GM19324 (cell line): ENCODE results near the gene SLC17A7.

Experiments used
- ATAC-seq: cut with Tn5 transposase; IDR thresholded peaks from one replicate; pipeline ENCODE4 v1.9.1; 2021; ENCODE audit warnings: mild to moderate bottlenecking, moderate library complexity; ENCODE audit not compliant: unreplicated experiment, low FRiP score

The SLC17A7 gene

DNA sequence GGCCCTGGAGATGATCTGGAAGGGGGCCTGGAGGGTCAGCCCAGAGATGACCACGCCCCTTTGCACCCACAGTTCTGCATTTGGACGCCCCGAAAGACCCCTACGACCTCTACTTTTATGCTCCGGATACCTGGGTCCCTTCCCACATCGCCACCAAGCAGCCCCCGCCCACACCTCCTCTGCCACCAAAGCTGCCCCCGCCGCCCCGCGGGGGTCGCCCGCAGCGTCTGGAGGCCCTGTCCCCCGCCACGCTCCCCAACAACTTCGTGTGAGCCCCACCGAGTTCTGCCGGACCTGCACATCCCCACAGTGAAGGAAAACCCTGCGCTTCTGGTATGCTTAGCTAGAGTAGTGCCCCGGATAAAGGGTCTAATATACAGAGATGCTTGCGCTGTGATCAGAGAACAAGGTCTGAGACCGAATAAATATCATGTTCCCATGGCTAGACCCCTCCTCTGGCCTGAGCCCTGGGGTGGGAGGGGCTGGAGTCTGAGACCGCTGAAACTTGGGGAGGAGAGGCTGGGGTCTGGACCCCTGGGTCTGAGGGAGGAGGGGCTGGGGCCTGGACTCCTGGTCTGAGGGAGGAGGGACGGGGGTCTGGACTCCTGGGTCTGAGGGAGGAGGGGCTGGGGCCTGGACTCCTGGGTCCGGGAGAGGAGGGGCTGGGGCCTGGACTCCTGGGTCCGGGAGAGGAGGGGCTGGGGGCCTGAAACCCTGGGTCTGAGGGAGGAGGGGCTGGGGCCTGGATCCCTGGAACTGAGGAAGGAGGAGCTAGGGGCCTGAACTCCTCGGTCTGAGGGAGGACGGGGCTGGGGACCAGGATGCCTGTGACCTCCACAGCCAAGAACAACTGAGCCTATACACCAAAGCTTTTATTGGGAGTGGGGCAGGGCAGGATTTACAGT, 12.5 kb downstream of the SLC17A7 start:
- no peak for ATAC-seq

DNA sequence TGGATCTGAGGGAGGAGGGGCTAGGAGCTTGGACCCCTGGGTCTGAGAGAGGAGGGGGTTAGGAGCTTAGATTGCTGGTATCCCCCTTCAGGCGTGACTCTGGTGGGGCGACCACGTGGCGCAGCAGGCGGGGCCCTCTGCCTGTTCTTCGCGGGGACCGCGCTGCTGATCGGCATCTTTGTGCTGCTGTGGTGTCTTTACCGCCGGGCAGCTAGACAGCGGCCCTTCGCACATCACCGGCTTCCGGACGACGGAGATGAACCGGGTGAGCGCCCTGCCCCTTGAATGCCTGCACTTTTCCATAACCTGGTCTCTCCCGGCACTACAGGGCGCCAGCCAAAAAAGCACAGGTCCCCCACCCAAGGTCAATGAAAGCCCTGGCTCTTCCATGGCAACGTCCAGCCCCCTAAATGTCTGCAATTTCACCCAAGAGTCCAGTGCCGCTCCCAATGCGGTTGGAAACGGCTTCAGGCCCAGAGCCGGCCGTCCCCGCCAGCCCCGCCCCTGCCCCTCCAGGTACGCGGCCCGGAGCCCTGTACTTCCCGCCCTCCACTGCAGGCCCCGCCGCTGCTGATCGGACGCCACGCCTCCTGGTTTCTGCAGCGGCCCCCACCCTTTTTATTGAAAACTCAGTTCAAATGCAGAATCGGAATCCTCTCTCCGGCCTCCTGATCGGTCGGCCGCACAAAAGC, 13.3 kb downstream of the SLC17A7 start:
- no peak for ATAC-seq

DNA sequence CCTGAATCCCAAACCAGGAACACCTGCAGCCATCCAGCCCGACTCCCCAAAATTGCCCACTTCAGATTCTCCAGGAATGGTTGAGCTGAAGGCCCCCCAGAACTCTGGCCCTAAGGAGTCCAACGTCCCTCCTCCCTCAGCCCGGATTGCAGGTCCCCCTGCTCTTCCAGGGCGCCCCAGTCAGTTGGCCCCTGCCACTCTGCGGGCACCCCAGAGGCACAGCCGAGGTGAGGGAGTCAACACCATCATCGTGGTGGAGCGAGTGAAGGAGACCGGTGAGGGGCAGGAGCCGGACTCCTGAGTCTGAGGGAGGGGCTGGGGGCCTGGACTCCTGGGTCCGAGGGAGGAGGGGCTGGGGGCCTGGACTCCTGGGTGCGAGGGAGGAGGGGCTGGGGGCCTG, 14.0 kb downstream of the SLC17A7 start:
- ATAC-seq: no peak

DNA sequence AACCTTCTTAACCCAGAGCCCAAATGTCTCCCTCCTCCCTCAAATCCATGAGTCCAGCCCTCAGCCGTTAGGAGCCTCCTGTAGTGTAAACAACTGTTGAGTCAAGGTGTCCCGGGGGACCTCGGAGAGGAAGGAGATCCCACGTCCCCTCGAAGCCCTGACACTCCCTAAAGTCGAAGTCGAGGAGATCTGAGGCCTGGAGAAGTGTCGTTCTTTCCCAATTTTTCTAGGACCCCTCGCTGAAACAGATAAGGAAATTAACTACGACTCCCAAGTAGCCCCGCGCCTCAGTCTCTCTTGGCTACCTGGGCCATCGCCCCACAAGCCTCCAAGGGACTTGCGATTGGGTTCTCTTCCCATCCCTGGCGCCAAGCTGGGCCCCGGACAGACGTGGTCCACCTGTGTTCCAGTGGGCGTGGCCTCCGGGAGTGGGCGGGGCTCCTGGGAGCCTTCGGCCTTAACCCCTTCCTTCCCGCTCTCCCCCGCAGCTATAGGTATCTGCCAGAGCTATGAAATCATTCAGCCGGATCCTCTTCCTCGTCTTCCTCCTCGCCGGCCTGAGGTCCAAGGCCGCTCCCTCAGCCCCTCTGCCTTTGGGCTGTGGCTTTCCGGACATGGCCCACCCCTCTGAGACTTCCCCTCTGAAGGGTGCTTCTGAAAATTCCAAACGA, 15.3 kb downstream of the SLC17A7 start:
- ATAC-seq: no peak

DNA sequence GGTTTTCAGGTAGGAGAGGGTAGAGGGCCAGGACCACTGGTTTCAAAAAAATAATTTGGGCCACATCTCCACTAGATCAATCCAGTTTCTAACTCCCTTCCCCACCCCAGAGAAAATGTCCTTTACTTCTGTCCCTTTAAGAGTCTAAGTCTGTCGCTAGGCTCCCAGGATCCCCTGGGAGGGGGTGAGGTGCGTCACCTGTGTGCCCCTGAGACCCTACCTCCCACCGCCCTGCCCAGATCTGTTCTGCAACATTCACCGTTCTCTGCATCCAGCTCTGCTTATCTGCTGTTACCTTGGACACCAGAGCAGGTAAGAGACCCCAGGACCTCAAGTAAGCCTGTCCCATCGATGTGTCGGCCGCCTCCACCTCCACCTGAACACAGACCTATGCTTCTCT, 16.1 kb downstream of the SLC17A7 start, which contains the start of gene GFY:
Gene GFY (plus strand): TSS at position 211 of the 400 bp plus-strand sequence. CDS start 1,043 bp downstream, outside the sequence.
- no peak for ATAC-seq

DNA sequence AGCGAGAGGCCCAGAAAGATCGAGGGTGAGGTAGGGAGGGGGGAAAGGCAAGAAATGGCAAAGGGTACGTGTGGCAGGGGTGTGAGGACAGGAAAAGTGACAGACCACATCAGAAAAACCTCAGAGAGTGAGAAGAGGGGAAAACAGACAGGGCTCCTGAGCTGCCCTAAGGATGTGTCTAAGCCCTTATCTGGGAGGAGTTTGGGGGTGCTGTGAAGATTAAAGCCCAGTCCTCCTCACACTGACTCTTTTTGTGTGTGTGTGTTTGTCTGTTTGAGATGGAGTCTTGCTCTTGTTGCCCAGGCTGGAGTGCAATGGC, 17.4 kb downstream of the SLC17A7 start:
- ATAC-seq: no peak

DNA sequence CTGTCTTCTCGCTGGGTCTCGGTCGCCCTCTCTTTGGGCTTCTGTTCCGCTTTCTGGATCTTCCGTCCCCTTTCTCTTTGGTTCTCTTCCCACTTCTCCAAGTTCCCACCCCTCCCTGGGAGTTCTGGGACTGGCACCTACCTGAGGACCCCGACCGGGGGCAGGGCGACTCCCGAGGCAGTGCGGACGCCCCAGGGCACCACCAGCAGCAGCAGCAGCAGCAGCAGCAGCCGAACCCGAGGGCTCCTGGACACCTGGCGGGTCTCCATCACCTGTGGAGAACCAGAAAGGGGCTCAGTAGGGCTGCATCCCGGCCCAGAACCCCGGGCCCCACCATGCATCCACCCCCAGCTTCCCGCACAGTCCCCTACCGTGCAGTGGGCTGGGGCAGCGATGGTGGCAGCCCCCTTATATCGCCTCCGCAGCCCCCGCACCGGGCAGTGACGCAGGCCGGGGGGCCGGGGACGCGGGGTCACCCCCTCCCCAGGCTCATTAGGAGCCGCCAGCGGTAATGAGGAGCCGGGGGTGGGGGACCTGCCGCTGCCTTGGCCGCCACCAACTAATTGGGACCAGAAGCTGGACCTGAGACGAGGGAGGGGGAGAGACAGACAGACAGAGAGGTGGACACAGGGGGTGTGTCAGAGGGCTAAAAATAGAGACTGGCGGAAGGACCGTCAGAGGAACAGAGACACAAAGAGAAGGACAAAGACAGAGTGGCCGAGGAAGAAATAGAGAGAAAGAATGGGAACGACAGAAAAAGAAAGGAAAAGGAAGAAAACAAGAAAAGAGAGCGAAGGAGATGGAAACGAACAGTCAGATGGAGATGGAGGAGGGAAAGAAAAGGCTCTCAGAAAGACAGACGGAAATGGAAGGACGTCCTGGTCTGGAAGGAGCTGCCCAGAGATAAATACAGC, 18.0 kb downstream of the SLC17A7 start, which contains the start of gene PTH2:
Gene PTH2 (minus strand): TSS at position 371 of the 914 bp plus-strand sequence. CDS start 102 bp downstream, at position 269.
- no peak for ATAC-seq

DNA sequence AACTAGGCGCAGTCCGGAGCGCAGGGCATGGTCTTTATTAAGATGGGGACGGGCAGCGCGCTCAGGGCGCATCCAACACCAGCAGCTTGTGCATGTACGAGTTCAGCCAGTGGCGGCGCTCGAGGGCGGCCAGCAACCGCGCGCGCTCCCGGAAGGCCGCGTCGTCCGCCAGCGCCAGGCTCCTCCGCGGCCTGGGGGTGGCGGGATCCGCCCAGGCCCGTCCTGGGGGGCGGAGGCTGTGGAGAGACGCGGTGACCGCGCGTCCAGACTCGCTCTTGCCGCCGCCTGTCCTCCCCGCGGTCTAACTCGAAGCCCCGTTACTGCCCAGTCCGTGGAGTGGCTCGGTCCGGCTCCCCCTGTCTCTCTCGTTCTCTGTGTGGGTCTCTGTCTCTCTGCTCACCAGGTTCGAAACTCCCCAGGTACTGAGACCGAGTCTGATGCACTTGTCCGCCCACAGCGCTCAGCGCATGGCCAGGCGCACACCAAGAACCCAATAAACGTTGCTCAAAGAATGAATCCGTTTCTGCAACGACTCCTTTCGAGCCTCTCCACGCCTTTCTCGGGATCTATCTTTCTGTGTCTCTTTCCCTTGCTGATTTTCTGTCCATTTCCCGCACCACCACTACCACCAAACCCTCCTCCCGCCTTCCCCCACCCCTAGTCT, 18.8 kb downstream of the SLC17A7 start:
- ATAC-seq: no peak

DNA sequence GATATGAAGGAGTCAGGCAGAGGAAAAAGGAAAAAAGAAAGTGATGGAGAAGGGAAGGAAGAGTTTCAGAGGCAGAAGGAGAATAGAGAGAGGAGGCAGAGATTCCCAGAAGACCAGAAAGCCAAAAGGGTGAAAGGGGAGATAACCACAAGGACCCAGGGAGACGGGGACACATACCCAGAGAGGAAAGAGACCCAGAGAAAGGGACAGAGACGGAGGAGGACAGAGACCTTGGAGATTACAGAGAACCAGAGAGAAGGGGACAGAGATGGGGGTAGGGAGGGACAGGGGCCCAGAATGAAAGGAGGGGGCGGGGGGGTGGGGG, 19.5 kb downstream of the SLC17A7 start:
- ATAC-seq: no peak

DNA sequence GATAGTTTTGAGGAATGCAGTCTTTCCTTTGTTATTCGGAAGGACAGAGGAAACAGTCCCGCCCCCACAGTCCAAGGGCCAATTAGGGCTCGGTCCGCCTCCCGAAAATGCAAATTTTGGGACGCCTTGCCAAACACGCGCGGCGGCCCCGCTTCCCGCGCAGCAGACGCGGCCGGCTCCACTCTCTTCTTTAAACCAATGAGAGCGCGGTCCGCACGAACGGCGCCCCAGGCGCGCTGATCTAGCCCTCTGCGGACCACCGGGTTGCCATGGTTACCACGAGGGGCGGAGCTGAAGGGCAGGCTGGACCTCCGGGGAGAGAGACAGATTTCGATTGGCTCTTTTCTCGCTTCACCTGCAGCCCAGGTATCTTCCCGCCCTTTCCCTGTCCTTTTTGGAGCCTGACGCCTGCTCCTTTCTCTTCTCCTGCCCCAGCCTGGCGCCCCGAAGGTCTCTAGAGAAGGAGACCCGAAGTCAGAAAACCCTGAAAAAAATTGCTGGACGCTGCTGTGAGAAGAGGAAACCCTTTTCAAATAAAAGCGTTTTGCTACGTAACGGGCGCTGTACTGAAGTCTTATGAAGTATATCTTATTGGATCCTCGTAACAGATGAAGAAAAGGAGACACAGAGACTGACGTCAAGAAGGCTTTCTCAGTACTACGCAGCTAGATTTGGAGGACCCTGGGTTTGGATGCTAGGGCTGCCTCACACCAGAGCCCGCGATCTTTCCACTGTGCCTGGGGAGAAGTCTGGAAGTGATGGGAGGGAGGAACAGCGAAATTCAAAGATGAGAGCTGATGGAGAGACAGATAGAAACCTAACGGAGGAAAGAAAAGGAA, 20.1 kb downstream of the SLC17A7 start:
- ATAC-seq: no peak

DNA sequence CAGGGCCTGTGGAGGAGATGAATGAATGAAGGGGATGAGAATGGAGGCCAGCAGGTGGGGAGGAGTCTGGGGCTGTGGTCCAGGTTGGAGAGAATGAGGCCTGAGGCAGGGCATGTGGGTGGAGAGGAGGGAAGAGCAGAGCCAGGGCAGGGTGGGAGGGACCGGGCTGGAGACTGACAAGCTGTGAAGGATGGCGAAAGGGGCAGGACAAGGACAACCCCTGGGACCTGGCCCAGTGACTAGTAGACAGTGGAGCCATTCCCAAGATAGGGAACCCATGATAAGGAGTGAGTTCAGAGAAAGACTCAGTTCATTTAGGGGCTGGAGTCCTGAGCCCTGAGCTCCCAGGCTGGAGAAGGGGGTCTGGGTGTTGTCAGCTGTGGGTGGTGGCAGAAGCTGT, 21.1 kb downstream of the SLC17A7 start:
- no peak for ATAC-seq

DNA sequence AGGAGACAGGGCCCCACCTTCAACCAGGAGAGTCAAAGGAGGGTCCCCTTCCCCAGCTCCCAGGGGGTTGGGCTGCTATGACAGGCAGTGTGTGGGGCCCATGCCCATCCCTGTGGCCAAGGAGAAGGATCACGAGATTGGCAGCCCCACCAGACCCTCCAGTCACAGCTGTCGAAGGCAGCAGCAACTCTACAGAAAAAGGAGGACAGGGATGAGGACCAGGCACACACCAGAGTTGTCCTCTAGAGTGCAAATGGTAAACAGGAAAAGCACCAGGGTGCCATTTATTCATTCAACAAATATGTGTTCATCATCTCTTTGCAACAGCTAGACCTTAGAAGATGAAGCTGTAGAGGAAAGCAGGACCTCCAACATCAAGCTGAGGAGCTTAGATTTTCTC, 22.2 kb downstream of the SLC17A7 start:
- no peak for ATAC-seq

DNA sequence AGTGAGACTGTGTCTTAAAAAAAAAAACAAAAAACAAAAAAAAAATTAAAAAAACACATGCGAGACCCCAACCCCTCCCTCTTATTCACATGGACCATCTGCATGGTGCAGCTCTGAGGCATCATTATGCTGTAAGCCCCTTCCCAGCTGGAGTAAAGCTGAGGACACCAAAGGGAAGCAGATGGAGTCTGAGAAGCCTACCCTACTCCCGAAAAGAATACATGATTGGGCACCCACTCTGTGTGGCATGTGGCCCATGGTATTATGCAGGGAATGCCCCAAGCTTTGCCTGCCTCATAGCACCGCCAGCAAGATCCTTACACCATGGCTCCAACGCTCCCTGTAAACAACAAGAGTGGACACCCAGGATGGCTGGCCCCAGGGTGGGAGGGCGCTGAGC, 22.8 kb downstream of the SLC17A7 start:
- ATAC-seq: no peak

DNA sequence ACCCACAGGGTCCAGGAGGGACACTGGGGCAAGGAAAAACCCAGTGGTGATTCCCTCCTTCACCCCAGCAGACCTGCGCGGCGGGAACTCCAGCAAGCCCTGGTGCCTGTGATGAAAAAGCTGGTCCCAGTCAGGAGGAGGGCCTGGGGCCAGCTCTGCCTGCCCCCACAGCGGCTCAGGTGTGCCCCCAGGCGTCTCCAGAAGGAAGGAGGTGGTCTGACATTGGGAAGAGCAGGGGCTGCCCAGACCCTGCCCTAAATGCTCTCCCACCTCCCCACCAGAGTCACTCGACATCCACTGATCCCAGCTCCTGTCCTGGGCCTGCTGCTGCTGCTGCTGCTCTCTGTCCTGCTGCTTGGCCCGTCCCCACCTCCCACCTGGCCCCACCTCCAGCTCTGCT, 24.2 kb downstream of the SLC17A7 start:
- no peak for ATAC-seq

DNA sequence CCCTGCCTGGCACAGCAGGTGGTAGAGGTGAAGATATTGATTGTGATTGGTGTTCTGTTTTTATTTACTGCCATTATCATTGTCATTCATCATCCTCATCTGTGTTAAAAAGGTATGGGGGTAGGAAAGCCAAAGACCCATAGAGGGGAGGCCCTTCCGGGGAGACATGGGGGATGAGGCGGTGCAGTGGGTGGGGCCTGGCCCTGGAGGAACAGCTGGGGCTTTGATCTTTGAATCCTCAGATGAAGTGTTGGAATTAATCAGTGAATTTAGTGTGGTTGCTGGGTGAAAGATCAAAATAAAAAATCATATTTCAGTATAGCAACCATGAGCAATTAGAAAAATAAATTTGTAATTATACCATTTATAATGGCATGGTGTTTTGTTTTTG, 25.5 kb downstream of the SLC17A7 start:
- ATAC-seq: no peak

DNA sequence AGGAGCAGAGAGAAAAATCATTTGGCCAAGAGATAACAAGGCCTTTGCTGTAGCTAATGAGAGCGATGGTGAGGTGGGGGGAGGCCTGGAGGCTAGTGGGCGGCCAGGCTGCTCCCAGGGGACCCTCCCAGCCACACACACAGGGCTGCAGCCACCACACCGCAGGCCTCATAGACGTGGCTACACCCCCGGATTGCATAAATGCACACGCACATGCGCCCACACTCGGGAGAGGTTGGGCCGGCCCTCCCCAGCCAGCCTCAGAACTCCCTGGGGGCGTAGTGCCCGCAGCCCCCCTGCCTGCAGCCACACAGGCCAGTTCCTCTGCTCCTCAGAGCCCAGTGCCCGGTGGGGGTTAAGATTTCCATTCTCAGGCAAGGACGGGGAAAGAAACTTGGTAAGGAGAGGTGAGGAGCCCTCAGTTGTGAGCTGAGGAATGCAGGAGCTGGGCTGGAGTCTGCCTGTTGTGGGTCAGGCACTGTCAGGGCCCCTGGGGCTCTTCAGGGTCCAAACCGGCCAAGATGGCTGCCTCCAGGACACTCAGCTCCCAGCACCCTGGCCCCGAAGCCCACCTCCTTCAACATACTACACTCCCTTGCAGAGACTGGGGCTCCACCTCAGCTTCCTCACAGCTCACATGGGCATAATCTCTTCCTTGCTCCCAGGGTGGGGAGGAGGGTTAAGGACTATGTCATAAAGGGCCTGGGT, 26.1 kb downstream of the SLC17A7 start:
- no peak for ATAC-seq

DNA sequence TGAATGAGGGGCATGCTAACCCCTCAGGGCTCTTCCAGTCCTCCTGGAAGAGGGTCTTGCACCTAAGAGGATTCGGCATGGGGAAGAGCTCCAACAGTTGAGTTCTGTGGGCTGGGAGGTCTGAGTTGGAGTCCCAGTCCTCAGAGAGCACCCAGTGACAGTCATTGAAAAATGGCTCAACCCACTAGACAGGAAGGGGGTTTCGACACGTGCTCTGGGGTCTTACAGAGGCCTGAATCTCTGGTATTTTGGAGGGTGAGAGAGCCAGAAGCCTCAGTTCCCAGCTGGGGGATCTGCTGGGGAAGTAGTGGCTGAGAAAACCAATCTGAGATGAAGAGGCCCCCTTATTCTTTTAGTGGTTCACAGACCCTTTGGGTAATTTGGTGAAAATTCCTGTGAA, 27.1 kb downstream of the SLC17A7 start:
- no peak for ATAC-seq

DNA sequence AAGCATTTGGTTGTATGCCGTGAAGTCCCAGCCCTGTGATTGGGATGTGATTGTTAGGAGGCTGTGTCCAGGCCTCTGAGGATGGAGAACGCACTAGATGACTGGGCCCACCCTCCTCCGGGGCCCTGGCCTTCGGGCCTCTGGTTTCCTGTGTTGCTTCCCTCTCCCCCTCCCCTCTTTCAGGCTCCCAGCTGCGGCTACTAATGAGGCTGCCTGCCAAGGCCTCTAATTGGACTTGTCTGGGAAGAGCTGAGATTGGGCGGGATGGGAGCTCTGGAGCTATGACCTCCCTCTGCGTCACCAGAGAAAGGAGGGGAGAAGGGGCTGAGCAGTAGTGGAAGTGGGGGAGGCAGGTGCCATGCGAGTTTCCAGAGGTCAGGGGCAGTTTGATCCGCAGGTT, 28.0 kb downstream of the SLC17A7 start:
- ATAC-seq: no peak
